ENCODE results near the gene RNF183.
A peak's percentile ranks its signal among the peaks of the same experiment; 100 is the strongest.
"Not testable (repeated sequence)": the region's sequence is repeated elsewhere in the genome, so short reads cannot be mapped to it uniquely, and the experiment has no call there.

The RNF183 gene

DNA sequence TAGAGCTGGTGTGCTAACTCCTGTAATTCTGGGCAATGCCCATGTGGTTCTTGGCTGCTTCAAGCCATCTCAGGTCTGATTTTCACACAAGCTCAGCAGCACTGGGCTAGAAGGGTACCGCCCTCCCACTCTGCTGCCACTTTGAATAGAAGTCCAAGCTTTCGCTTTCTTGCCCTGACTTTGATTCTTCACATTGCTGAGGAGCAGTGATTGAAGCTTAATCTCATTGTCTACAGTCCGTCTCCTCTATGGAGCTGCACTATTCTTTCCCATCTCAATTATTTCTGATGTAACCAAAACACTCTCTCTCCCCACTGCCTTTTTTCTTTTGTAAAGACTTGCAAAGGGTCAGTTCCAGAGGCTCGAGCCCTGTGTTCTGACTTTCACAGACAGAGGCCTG lies 12.9 kb upstream of the RNF183 start:
- DNase-seq (ENCODE audit: low read depth in 2 of 2) = no peak

DNA sequence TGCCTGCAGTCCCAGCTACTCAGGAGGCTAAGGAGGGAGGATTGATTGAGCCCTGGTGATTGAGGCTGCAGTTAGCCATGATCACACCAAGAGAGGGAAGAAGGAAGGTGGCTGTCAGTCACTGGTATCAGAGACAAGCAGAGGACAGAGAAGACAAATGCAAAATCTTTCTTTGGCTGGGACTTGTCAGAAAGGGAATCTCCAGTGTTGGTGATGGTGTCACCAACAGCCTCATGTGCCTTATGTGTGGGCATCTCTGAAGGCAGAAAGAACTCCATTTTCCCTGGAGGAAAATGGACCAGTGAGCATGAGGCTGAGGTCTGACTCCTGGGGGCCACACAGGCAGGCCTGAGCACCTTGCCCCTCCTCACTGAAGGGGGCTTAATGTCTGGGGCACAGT lies 12.1 kb upstream of the RNF183 start:
- no peak for DNase-seq (ENCODE audit: low read depth in 2 of 2)

DNA sequence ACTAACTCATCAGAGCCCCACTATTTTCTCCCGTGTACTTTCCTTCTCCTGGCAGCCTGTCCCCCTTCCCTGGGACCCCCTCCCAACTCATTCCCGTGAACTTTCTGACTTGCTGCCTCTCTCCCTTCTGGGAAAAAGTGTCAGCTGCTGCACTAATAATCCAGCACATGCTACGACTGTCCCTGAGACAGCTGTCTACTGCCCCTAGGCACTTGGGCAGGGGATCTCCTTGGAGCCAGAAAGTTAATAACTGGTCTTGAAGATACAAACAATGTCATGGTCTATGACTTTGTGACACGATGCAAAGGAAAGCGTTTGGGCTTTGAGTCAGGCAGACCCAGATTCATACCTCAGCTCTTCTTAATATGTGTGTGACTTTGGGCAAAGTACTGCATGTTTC lies 10.1 kb upstream of the RNF183 start:
- DNase-seq (ENCODE audit: low read depth in 2 of 2) = no peak

DNA sequence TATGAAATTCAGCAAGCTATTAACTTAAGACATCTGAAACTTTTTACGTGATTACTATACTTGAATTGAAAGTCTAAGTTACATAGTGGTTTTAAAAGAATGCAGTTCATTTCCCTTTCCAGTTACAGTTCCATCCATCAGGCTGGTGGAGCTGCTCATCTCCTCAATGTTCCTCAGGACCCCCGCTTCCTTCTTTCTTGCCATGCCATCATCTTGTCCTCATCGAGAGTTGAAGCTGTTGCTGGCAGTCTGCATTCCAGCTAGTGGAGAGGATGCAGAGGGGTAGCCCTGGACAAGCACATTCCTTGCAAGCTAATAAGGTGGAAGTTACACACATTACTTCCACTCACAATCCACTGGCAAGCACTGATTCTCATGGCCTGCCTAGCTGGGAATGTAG lies 8.8 kb upstream of the RNF183 start:
- no peak for DNase-seq (ENCODE audit: low read depth in 2 of 2)

GRCh38 chr9:113310538-113310937 lies 7.4 kb upstream of the RNF183 start:
- no peak for DNase-seq (ENCODE audit: low read depth in 2 of 2)

DNA sequence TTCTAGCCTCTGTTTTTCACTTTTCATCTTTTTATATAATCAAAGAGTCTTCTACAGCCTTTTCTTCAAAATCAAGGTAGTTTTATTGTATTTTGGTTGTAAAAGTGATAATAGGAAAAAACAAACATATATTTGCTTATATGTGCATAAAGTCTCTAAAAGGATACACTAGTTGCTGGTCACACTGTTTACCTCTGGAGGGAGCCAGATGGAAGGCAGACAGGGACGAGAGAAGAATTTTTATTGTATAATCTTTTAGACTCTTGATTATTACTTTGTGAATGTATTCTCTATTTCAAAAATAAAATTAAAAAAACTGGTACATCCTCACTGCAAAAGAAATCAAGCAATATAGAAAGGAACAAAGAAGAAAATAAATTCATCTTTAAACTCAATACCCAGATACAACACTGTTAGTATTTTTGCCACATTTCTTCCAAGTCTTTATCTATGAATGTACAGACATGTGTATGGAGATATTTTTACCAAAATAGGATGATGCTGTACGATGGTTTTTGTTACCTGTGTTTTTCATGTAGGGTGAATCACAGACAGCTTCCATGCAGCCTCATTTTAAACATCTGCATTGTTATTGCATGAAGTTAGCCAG lies 6.1 kb upstream of the RNF183 start:
- peak in 1 of 2 donors; percentile 2 for DNase-seq (ENCODE audit: low read depth in 2 of 2)

GRCh38 chr9:113307396-113307975 lies 4.3 kb upstream of the RNF183 start:
- DNase-seq (ENCODE audit: low read depth in 2 of 2) = no peak

DNA sequence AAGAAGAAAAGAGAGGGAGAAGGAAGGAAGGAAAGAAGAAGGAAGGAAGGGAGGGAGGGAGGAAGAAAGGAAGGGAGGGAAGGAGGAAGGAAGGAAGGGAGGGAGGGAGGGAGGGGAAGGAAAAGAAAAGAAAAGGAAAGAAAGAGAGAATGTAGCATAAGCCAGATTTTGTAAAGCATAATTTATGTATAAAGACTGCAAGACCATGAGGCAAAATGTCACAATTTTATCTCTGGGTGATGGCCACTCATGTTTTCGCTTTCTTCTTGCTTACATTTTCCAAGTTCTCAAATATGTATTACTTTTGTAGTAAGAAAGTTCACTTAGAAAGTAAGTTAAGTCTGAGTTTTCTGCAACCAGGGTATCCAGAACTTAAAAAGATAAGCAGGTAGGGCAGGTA lies 3.4 kb upstream of the RNF183 start:
- no peak for DNase-seq (ENCODE audit: low read depth in 2 of 2)

GRCh38 chr9:113301548-113301947 lies 1.6 kb downstream of the RNF183 start:
- DNase-seq (ENCODE audit: low read depth in 2 of 2) = no peak

- no peak for DNase-seq (ENCODE audit: low read depth in 2 of 2)
Observed at GRCh38 chr9:113299800-113300292, 3.3 kb downstream of the RNF183 start.

GRCh38 chr9:113298924-113299770 lies 4.0 kb downstream of the RNF183 start:
- DNase-seq (ENCODE audit: low read depth in 2 of 2) = no peak

DNA sequence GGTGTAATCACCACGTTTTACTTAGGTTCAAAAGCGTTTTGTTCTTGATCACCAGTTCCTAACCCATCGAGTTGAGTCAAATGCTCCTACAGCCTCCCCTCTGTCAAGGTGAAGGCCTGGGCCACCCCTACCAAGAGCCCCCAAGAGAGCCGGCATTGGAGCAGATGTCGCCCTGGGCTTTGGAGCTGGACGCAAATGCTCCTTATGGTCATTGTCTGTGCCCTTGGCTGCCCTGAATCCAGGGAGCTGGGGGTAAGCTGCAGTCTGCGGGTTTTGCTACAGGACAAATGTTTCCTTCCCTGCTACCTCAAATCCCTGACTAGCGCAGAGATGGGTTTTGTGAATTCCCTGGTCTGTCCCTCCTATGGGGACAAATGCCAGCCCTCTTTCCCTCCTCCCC lies 4.9 kb downstream of the RNF183 start:
- DNase-seq (ENCODE audit: low read depth in 2 of 2) = no peak

DNA sequence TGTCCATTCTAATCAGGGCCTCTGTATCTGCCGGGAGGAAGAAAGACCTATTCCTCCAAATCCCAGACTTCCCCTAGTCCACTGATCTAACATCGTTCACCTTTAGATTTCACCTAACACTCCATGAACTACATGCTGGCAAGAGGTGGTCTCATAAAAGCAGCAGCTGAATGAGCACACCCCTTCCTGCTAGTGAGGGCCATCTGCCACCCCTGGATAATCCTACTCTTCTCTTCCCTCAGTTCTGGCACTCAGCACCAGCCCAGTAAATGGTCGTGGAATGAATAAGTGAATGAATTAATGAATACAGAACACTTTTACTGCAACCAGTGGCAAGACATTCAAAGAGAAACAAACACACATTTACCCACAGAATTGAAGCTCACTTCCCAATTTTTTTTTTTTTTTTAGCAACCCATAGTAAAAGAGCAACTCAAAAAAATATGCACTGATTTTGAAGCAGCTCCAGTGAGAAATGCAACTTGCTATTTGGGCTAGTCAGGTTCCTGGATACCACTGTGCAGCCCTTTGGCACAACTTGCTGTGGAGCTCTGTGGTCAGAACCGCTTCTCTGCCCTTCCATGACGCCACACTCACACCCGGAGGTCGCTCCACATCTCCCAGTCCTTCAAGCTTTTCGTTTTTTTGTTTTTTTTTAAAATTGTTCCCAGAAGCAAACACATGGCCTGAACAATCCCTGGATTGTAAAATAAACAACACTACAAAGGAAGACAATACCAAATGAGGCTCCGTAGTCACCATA lies 6.2 kb downstream of the RNF183 start:
- no peak for DNase-seq (ENCODE audit: low read depth in 2 of 2)

GRCh38 chr9:113296247-113296646 lies 6.9 kb downstream of the RNF183 start:
- DNase-seq (ENCODE audit: low read depth in 2 of 2) = not testable (repeated sequence)

DNA sequence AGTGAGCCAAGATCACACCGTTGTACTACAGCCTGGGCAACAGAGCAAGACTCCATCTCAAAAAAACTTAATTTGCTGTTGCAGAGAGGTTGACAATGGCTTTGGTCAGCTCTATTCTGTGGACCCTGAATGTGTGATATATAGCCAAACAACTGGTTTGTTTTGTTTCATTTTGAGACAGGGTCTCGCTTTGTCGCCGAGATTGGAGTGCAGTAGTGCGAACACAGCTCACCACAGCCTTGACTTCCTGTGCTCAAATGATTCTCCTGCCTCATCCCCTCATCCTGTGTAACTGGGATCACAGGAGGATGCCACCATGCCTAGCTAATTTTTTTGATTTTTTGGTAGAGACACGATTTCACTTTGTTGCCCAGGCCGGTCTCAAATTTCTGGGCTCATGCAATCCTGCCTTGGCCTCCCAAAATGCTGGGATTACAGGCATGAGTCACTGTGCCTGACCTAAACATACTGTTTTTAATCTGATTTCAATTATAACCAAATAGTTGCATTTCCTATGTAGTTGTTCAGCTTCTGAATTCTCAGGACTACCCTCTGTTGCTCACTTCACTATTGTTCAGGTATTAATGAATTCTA lies 9.8 kb downstream of the RNF183 start:
- DNase-seq (ENCODE audit: low read depth in 2 of 2) = no peak

- DNase-seq (ENCODE audit: low read depth in 2 of 2) = no peak
Observed at GRCh38 chr9:113290052-113290607, 13.0 kb downstream of the RNF183 start.

- DNase-seq (ENCODE audit: low read depth in 2 of 2) = no peak
Observed at GRCh38 chr9:113289091-113289490, 14.1 kb downstream of the RNF183 start.

DNA sequence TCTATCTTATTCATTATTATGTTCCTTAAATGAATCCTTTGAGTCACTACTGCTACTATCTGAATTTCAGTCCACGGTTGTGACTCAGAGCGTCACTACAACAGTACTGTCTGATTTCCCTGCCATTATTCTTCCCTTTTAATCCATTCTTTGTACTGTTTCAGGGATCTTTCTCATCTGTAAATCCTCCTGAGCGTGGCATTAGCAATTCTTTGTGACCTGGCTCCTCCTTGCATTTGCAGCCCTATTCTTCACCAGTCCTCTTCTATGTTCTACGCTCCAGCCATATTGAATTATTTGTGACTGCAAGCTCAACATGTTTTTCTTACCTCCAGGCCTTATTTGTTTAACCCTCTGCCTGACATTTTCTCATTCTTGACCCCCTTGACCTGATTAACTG lies 21.8 kb downstream of the RNF183 start:
- DNase-seq (ENCODE audit: low read depth in 2 of 2) = no peak

GRCh38 chr9:113278840-113279239 lies 24.3 kb downstream of the RNF183 start:
- no peak for DNase-seq (ENCODE audit: low read depth in 2 of 2)

DNA sequence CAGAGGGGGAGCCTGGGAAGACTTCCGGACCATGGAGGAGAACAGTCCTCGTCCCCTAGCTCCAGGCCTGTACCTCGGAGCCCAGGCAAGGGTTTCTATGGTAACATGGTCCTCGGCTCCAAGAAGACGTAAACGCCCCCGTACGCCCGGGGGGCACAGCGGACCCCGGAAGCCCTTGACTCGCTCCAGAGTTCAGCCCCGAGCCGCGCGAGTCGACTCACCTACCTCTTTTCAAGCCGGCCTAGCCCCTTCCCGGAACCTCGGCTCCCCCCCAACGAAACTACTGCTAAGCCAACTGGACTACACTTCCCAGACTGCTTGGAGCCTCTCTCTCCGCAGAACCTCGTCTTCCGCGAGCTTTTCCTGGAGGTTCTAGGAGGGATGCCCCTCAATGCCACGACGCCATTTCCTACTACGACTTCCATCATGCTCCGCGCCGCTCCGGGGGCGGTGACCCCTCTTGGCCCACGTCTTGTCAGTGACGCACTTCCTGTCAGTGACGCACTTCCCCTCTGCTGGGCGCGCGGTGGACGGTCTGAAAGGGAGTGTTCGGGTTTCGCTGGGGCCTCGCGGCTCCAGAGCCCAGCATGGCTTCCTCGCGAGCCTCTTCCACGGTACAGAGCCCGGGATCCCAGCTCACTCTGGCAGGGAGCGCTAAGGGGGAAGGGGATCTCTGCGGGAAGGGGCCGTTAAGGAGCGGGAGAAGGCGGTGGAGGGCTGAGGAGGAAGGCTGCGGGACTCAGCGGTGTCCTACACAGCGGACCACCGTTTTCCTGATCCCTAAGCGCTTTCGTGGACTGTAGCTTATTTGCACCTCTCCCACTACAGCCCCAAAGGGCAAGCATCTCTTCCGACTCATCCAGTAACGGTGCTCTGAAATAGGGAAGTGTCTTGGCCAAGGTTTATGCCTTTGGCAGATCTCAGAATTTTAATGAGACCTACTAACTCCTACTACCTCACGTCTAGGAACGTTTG lies 27.7 kb downstream of the RNF183 start, which contains the start of the genes CDC26 and PRPF4:
Gene CDC26, minus strand, starts transcription at position 416 of the 975 bp plus-strand sequence. CDS start 3,065 bp downstream, outside the sequence.
Gene PRPF4, plus strand, starts transcription at position 502 of the 975 bp plus-strand sequence. Its CDS starts 86 bp downstream, at position 588.
- peak; percentile 90 to 92 for DNase-seq (ENCODE audit: low read depth in 2 of 2)

Measured in stimulated activated CD4-positive, alpha-beta T cell treated with anti-CD3 and anti-CD28 coated beads, Interleukin-1b, Interleukin-23, amount 100 ng/mL, for 4 hours (primary cell).